Measurements from ENCODE around the gene CHTOP.

The CHTOP gene

DNA sequence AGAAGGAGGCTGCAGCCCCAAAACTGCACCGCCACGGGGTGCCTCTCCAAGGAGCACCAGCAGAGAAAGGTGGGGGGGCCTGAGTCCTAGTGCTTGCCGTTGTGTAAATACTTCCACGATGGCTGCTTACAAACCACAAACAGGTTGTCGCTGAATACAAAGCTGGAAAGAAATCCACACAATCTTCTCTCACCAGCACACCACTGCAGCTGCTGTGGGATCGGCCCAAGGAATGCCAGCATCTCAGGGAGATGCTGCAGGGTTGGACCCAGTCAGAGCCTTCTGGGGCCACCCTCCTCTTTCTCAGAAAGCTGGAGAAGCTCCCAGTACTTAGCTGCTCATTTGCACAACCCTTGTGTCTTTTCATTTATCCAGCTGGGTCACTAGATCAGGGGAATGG lies 14.7 kb upstream of the CHTOP start:
- Histone ChIP-seq H3K27ac (ENCODE audit: low read length) (no peak overlapping the region), H3K36me3 (replicated peaks; ENCODE audit: low read depth, low read length) (peaks cover 12% of the 10 kb centered on the region), H3K4me1 (ENCODE audit: low read length) (peaks cover 48% of the 10 kb centered on the region), H3K9ac (ENCODE audit: low read length) (no peak overlapping the region), H3K27me3 (ENCODE audit: low read depth, low read length) (no peaks in the 10 kb centered on the region), H3K9me3 (ENCODE audit: insufficient read depth, low read length) (no peaks in the 10 kb centered on the region), H2AFZ (ENCODE audit: low read depth, low read length) (no peak overlapping the region), H3K4me3 (ENCODE audit: low read length) (no peak overlapping the region), H3K4me2 (ENCODE audit: low read length) (no peak overlapping the region), H4K20me1 (ENCODE audit: insufficient read depth, low read length) (no peaks in the 10 kb centered on the region), H3K79me2 (ENCODE audit: low read length) (no peaks in the 10 kb centered on the region)
- TF ChIP-seq, protein P1, sequence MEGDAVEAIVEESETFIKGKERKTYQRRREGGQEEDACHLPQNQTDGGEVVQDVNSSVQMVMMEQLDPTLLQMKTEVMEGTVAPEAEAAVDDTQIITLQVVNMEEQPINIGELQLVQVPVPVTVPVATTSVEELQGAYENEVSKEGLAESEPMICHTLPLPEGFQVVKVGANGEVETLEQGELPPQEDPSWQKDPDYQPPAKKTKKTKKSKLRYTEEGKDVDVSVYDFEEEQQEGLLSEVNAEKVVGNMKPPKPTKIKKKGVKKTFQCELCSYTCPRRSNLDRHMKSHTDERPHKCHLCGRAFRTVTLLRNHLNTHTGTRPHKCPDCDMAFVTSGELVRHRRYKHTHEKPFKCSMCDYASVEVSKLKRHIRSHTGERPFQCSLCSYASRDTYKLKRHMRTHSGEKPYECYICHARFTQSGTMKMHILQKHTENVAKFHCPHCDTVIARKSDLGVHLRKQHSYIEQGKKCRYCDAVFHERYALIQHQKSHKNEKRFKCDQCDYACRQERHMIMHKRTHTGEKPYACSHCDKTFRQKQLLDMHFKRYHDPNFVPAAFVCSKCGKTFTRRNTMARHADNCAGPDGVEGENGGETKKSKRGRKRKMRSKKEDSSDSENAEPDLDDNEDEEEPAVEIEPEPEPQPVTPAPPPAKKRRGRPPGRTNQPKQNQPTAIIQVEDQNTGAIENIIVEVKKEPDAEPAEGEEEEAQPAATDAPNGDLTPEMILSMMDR (IDR thresholded peaks at IDR 0.05; ENCODE audit: low read depth, low read length): no peak
- TF ChIP-seq EZH2phosphoT487 (IDR thresholded peaks at IDR 0.05; ENCODE audit: low read depth): no peak

DNA sequence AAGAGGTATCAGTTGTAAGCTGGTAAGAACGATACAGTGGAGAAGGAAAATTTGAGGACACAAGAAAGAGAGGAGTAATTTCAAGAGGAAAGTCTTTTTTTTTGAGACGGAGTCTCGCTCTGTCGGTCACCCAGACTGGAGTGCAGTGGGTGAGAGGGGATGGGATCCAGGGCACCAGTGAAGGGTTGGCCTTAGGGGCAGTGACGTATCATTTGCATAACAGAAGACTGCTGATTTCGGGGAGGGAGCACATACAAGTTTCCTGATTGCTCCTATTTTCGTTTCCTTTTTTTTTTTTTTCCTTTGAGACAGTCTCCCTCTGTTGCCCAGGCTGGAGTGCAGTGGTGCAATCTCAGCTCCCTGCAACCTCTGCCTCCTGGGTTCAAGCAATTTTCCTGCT lies 10.8 kb upstream of the CHTOP start:
- H3K27me3 ChIP-seq (ENCODE audit: low read depth, low read length): no peaks in the 10 kb centered on the region
- H3K79me2 ChIP-seq (ENCODE audit: low read length): no peaks in the 10 kb centered on the region
- no peaks in the 10 kb centered on the region for H4K20me1 ChIP-seq (ENCODE audit: insufficient read depth, low read length)
- H3K9ac ChIP-seq (ENCODE audit: low read length): no peak overlapping the region
- no peak overlapping the region for H3K27ac ChIP-seq (ENCODE audit: low read length)
- TF ChIP-seq EZH2phosphoT487 (IDR thresholded peaks at IDR 0.05; ENCODE audit: low read depth): no peak
- TF ChIP-seq, protein P1 (IDR thresholded peaks at IDR 0.05; ENCODE audit: low read depth, low read length): no peak
- peak overlapping the region; percentile 19 for H3K4me2 ChIP-seq (ENCODE audit: low read length)
- H3K4me1 ChIP-seq (ENCODE audit: low read length): peaks cover 34% of the 10 kb centered on the region
- H3K4me3 ChIP-seq (ENCODE audit: low read length): no peak overlapping the region
- H3K9me3 ChIP-seq (ENCODE audit: insufficient read depth, low read length): no peaks in the 10 kb centered on the region
- peaks cover 16% of the 10 kb centered on the region for H3K36me3 ChIP-seq (replicated peaks; ENCODE audit: low read depth, low read length)
- H2AFZ ChIP-seq (ENCODE audit: low read depth, low read length): no peak overlapping the region

DNA sequence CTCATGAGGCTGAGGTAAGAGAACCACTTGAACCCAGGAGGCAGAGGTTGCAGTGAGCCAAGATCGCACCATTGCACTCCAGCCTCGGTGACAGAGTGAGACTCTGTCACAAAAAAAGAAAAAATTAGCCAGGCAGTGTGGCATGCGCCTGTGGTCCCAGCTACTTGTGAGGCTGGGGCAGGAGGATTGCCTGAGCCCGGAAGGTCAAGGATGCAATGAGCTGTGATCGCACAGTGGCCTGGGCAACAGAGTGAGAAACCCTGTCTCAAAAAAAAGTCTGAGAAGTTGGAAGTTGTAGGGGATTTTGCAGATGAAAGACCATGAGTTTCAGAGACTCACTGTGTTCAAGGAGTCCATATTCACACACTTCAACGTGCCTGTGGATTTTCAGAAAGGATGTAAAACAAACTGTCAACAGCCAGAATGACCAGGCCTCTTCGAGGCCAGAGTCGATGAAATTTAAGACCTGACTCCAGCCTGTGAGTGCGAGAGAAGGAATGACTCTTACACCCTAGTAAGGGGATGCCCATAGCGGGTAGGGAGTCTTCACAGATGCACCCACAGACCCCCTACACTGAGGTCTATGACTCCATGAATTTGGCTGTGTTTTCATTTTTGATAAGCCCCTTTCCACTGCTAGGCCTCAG lies 8.8 kb upstream of the CHTOP start:
- Histone ChIP-seq H3K36me3 (replicated peaks; ENCODE audit: low read depth, low read length) (peaks cover 8% of the 10 kb centered on the region), H3K4me2 (ENCODE audit: low read length) (no peak overlapping the region), H3K9ac (ENCODE audit: low read length) (no peak overlapping the region), H2AFZ (ENCODE audit: low read depth, low read length) (no peak overlapping the region), H3K4me3 (ENCODE audit: low read length) (no peak overlapping the region), H4K20me1 (ENCODE audit: insufficient read depth, low read length) (no peaks in the 10 kb centered on the region), H3K27me3 (ENCODE audit: low read depth, low read length) (no peaks in the 10 kb centered on the region), H3K9me3 (ENCODE audit: insufficient read depth, low read length) (no peaks in the 10 kb centered on the region), H3K4me1 (ENCODE audit: low read length) (peaks cover 34% of the 10 kb centered on the region), H3K79me2 (ENCODE audit: low read length) (no peaks in the 10 kb centered on the region), H3K27ac (ENCODE audit: low read length) (no peak overlapping the region)
- no peak for TF ChIP-seq EZH2phosphoT487 (IDR thresholded peaks at IDR 0.05; ENCODE audit: low read depth)
- TF ChIP-seq, protein P1 (IDR thresholded peaks at IDR 0.05; ENCODE audit: low read depth, low read length): no peak

DNA sequence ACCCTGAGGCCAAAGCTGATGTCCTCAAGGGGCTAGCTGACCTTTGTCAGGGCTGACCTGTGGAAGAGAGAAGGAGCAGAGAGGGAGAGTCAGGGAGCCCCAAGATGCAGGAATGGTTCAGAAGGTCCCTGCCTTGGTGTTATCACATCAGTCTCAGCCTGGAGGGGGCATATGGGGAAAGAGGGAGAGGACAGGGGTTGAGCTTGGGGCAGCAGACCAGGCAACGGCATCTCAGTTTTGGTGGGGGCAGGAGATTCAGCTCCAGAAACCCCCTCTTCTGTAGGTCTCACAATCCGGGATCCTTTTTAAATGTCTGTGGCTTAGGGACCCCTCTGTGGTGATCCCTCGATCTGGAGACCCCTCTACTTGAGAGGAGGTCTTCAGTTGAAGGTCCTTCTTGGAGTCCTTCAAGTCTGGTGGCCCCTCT lies 7.4 kb upstream of the CHTOP start:
- Histone ChIP-seq H3K4me3 (ENCODE audit: low read length) (peak overlapping the region; percentile 75), H3K9me3 (ENCODE audit: insufficient read depth, low read length) (no peaks in the 10 kb centered on the region), H3K79me2 (ENCODE audit: low read length) (no peaks in the 10 kb centered on the region), H3K36me3 (replicated peaks; ENCODE audit: low read depth, low read length) (peaks cover 4% of the 10 kb centered on the region), H3K27me3 (ENCODE audit: low read depth, low read length) (no peaks in the 10 kb centered on the region), H2AFZ (ENCODE audit: low read depth, low read length) (no peak overlapping the region), H3K9ac (ENCODE audit: low read length) (peak overlapping the region; percentile 69), H3K27ac (ENCODE audit: low read length) (no peak overlapping the region), H3K4me1 (ENCODE audit: low read length) (peaks cover 34% of the 10 kb centered on the region), H4K20me1 (ENCODE audit: insufficient read depth, low read length) (no peaks in the 10 kb centered on the region), H3K4me2 (ENCODE audit: low read length) (peak overlapping the region; percentile 81)
- no peak for TF ChIP-seq EZH2phosphoT487 (IDR thresholded peaks at IDR 0.05; ENCODE audit: low read depth)
- TF ChIP-seq, protein P1 (IDR thresholded peaks at IDR 0.05; ENCODE audit: low read depth, low read length): no peak
